Measurements from ENCODE around the gene OR9A4.

OR9A4 gene

GRCh38 chr7:141916099-141916498, at the start of gene OR9A4:
Gene OR9A4, plus strand, starts transcription at chr7:141916399. Its CDS starts 2,477 bp downstream, at chr7:141918876.
- TF ChIP-seq CTCF (IDR thresholded peaks at IDR 0.05), result no peak

GRCh38 chr7:141866974-141867373, 49.2 kb upstream of the OR9A4 start:
- no peak for TF ChIP-seq CTCF (IDR thresholded peaks at IDR 0.05)

- no peak for TF ChIP-seq CTCF (IDR thresholded peaks at IDR 0.05)
Observed at GRCh38 chr7:141872931-141873330, 43.3 kb upstream of the OR9A4 start.

GRCh38 chr7:141874787-141875186, 41.4 kb upstream of the OR9A4 start:
- TF ChIP-seq CTCF (IDR thresholded peaks at IDR 0.05), result no peak

- TF ChIP-seq CTCF (IDR thresholded peaks at IDR 0.05), result no peak
Observed at GRCh38 chr7:141875453-141875852, 40.7 kb upstream of the OR9A4 start.

GRCh38 chr7:141876371-141876770, 39.8 kb upstream of the OR9A4 start:
- no peak for TF ChIP-seq CTCF (IDR thresholded peaks at IDR 0.05)

- TF ChIP-seq CTCF (IDR thresholded peaks at IDR 0.05), result no peak
Observed at GRCh38 chr7:141877365-141877764, 38.8 kb upstream of the OR9A4 start.

GRCh38 chr7:141880960-141881359, 35.2 kb upstream of the OR9A4 start:
- TF ChIP-seq CTCF (IDR thresholded peaks at IDR 0.05), result no peak
